ENCODE data around the gene ZNF496. TPM values are rescaled to one million over a fixed set of nuclear protein-coding genes. Genes with fewer than 3 reads are reported as not detected.

Gene ZNF496
- total and polyA plus RNA-seq, 9 of the 15 experiments (the other 6 are each of a cell fraction or from before 2014, with no cell fraction given), result 4.3 to 54.0 (median 31.3) TPM

DNA sequence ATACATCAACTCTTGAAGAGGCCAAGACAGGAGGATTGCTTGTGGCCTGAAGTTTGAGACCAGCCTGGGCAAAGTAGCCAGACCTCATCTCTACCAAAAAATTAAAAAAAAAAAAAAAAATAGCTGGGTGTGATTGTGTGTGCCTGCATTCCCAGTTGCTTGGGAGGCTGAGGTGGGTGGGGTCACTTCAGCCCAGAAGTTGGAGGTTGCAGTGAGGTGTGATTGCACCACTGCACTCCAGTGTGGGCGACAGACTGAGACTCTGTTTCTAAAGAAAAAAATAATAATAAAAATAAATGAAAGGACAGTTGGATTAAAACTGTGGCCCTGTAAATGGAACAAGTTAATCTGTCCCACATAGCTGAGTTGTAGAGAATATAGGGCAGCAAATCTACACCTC lies 18.9 kb upstream of the ZNF496 start:
- no peaks in the 10 kb centered on the region for H3K79me2 ChIP-seq (ENCODE audit: control insufficient read depth, insufficient read depth, low read length)
- H2AFZ ChIP-seq (ENCODE audit: low read depth, low read length), result no peak overlapping the region
- no peak overlapping the region for H3K27ac ChIP-seq (ENCODE audit: extremely low read depth, low read depth, low read length)
- H3K9me3 ChIP-seq (replicated peaks; ENCODE audit: control insufficient read depth, insufficient read depth, low read depth, low read length), result no peaks in the 10 kb centered on the region
- ATAC-seq (no peak; the same call in 2 of the 3 replicates), DNase-seq (ENCODE audit: extremely low read depth in 1 of 4, low spot score in 3 of 4) (no peak), FAIRE-seq (no peak)
- WGBS (ENCODE audit: insufficient coverage, low coverage, missing lambda C conversion rate), result 80% methylated on average over 1 of the region's 1 CpG
- H3K36me3 ChIP-seq (ENCODE audit: control insufficient read depth, insufficient read depth, low read length), result no peaks in the 10 kb centered on the region
- ChIA-PET POLR2A (no interaction called here), CTCF (ENCODE audit: low intra/inter-chr PET ratio) (no interaction called here)
- H3K9me1 ChIP-seq (ENCODE audit: control insufficient read depth, insufficient read depth, low read length), result no peaks in the 10 kb centered on the region
- in situ Hi-C loops (cut with MboI), result no loop called here
- peaks cover 11 to 12% of the 10 kb centered on the region in 2 experiments for H3K4me1 ChIP-seq (replicated peaks in 1 of 2; ENCODE audit: control insufficient read depth in 2 of 2, insufficient read depth in 2 of 2, low read length in 2 of 2)
- H3K4me3 ChIP-seq, result no peak overlapping the region
- H3K9ac ChIP-seq (ENCODE audit: insufficient read depth in 1 of 2, low read depth in 2 of 2, low read length in 2 of 2), result no peak overlapping the region
- intact Hi-C loops (cut with micrococcal nuclease), result no loop called here
- no TSS peak for BruUV-seq (replicated peaks)
- H4K20me1 ChIP-seq (replicated peaks; ENCODE audit: control insufficient read depth, insufficient read depth, low read length), result no peaks in the 10 kb centered on the region
- peaks cover 0 to 11% of the 10 kb centered on the region in 2 experiments; a peak in 1 of 5 replicates for H3K27me3 ChIP-seq (ENCODE audit: control insufficient read depth in 2 of 2, insufficient read depth in 2 of 2, low read length in 2 of 2)
- no peak overlapping the region for H3K4me2 ChIP-seq (ENCODE audit: insufficient read depth, low read length)
- TF ChIP-seq ID3 (CRISPR knock-in tag; IDR thresholded peaks at IDR 0.05) (no peak), ID3 (tag; IDR thresholded peaks at IDR 0.05) (no peak)
- TF ChIP-seq, protein P1, sequence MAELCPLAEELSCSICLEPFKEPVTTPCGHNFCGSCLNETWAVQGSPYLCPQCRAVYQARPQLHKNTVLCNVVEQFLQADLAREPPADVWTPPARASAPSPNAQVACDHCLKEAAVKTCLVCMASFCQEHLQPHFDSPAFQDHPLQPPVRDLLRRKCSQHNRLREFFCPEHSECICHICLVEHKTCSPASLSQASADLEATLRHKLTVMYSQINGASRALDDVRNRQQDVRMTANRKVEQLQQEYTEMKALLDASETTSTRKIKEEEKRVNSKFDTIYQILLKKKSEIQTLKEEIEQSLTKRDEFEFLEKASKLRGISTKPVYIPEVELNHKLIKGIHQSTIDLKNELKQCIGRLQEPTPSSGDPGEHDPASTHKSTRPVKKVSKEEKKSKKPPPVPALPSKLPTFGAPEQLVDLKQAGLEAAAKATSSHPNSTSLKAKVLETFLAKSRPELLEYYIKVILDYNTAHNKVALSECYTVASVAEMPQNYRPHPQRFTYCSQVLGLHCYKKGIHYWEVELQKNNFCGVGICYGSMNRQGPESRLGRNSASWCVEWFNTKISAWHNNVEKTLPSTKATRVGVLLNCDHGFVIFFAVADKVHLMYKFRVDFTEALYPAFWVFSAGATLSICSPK (IDR thresholded peaks at IDR 0.05; ENCODE audit: borderline replicate concordance), result no peak
